Cardiac fibroblast (primary cell): ENCODE measurements around the gene STPG2.

Source experiments
- DNase-seq, 2 donors: peaks; one replicate each; pipeline versions ENCODE4 v3.0.0 to v3.0.0-alpha.2; 2010; ENCODE audit warnings: low read depth in 2 of 2
- H3K4me3 ChIP-seq, 2 donors: replicated peaks in 1 of 2; 1 replicate in 1 of 2; 2 replicates in 1 of 2; pipeline ENCODE4 v1.5.1; 2011; ENCODE audit warnings: low read depth in 2 of 2, low read length in 2 of 2, mild to moderate bottlenecking in 2 of 2, moderate library complexity in 1 of 2
- TF ChIP-seq, protein P1 (sequence below): IDR thresholded peaks from one replicate; pipeline ENCODE4 v1.5.1; 2011; ENCODE audit warnings: low read depth, mild to moderate bottlenecking, low read length, inconsistent platforms

The STPG2 gene

DNA sequence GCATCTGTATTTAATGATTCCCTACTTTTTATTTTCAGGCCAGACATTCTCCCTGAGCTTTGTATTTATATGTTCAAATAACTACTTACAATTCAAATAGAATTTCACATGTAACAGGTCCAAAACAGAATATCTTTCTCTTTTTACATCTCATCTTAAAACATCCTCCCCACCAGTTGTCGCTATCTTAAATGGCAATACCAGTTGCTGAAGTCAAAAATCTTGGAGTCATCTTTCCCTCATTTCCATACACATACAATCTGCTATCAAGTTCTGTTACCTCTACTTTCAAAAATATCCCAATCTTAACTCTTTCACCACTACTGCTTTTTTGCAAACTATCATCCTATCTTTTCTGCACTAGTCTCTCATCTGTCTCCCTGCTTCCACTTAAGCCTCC, 330.5 kb downstream of the STPG2 start:
- TF ChIP-seq, protein P1, sequence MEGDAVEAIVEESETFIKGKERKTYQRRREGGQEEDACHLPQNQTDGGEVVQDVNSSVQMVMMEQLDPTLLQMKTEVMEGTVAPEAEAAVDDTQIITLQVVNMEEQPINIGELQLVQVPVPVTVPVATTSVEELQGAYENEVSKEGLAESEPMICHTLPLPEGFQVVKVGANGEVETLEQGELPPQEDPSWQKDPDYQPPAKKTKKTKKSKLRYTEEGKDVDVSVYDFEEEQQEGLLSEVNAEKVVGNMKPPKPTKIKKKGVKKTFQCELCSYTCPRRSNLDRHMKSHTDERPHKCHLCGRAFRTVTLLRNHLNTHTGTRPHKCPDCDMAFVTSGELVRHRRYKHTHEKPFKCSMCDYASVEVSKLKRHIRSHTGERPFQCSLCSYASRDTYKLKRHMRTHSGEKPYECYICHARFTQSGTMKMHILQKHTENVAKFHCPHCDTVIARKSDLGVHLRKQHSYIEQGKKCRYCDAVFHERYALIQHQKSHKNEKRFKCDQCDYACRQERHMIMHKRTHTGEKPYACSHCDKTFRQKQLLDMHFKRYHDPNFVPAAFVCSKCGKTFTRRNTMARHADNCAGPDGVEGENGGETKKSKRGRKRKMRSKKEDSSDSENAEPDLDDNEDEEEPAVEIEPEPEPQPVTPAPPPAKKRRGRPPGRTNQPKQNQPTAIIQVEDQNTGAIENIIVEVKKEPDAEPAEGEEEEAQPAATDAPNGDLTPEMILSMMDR, result no peak
- DNase-seq, result no peak
- no peak overlapping the region for H3K4me3 ChIP-seq

DNA sequence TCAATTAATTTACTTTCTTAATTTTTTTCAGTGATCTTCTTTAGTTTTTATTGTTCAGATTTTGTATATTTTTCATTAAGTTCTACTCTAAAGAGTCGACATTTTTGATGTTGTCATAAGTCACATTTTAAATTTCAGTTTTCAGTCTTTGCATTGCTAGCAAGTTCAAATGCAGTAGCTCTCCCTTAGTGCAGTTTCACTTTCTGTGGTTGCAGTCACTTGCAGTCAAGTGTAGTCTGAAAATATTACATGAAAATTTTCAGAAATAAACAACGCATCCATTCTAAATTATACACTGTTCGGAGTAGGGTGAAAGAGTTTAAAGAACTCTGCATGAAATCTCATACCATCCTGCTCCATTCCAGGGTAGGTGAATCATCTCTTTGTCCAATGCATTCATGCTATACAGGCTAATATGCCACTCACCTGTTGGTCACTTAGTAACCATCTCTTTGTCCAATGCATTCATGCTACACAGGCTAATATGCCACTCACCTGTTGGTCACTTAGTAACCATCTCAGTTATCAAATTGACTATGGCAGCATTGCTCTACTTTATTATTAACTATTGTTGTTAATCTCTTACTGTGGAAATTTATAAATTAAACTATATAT, 356.9 kb downstream of the STPG2 start:
- H3K4me3 ChIP-seq, result no peak overlapping the region
- no peak for DNase-seq
- TF ChIP-seq, protein P1, result no peak

DNA sequence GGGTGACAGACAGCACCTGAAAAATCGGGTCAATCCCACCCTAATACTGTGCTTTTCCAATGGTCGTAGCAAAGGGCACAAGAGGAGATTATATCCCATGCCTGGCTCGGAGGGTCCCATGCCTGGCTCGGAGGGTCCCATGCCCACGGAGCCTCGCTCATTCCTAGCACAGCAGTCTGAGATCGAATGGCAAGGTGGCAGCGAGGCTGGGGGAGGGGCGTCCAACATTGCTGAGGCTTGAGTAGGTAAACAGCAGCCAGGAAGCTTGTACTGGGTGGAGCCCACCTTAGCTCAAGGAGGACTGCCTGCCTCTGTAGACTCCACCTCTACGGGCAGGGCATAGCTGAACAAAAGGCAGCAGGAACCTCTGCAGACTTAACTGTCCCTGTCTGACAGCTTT, 365.1 kb downstream of the STPG2 start:
- H3K4me3 ChIP-seq, result no peak overlapping the region
- no peak for DNase-seq
- TF ChIP-seq, protein P1, result no peak

DNA sequence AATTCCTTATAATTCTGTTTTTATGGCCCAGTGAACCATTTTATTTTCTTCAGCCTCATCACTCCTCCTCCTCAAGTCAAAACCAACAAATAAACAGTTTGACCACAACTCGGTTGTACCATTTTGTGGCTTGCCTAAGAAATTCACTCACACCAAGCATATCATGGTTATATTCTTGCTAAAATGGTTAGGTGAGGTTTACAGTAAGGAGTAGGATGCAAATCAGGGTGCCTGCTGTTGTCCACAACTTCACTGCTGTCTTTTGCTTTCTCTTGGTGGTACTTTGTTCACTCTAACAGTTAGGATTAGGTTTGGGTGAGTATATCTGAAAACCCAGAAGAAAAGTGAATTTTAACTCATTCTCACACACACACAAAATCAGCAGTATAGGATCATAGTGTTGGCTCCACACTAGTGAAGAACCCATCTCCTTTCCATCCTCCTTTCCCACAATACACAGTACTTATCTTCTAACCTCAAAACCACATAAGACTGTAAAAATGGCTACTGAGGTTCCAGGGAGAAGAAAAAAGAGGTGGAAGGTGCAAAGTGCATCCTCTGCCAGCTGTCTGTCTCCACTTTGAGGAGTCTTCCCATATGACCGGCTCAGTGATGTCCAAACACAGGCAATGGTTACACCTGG, 368.8 kb downstream of the STPG2 start:
- TF ChIP-seq, protein P1, result no peak
- no peak overlapping the region for H3K4me3 ChIP-seq

DNA sequence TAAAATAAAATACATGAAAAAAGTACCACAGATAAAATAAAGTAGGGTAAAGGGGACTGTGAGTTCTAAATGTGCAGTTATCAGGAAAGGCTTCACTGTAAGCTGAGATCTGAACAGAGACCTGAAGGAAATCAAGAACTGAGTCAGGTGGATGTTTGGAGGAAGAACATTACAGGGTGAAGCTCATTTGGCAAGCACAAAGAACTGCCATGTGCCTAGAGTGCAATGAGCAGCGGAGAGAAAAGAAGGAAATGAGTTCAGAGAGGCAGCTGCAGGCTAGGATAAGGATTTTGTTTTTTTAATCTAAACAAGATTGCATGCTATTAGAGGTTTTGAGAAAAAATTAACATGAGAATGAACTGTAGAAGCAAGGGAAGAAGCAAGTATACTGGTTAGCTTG, 373.1 kb downstream of the STPG2 start:
- no peak overlapping the region for H3K4me3 ChIP-seq
- DNase-seq, result peak in 1 of 2 donors; percentile 18
- TF ChIP-seq, protein P1, result no peak

More for the DNA sequence above, 368.8 kb downstream of the STPG2 start:
- no peak for DNase-seq

DNA sequence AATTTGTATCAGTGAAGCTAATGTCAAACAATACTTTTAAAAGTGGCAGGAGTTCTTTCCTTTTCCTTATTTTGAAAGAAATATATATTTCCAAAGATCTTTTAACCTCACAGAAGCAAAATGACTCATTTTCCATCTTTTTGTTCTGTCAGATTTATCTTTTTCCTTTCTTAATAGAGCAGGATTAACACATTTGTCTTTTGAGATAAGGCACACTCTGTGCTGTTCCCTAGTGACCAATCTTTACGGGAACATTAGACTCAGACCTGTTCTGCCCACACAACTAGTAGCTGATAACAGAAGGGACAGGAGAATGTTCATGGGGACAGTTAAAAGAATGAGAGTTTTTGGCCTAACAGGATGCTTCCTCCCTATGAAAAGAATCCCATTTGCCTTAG, 381.2 kb downstream of the STPG2 start:
- TF ChIP-seq, protein P1, result no peak
- H3K4me3 ChIP-seq, result no peak overlapping the region
- DNase-seq, result peak in 1 of 2 donors; percentile 13
